NCI-H1436 (cell line): ENCODE results near the gene NUP210.

Experiments used
- DNase-seq: peaks from one replicate; lab custom pipeline; 2025; lab: John Stamatoyannopoulos, UW

The NUP210 gene

DNA sequence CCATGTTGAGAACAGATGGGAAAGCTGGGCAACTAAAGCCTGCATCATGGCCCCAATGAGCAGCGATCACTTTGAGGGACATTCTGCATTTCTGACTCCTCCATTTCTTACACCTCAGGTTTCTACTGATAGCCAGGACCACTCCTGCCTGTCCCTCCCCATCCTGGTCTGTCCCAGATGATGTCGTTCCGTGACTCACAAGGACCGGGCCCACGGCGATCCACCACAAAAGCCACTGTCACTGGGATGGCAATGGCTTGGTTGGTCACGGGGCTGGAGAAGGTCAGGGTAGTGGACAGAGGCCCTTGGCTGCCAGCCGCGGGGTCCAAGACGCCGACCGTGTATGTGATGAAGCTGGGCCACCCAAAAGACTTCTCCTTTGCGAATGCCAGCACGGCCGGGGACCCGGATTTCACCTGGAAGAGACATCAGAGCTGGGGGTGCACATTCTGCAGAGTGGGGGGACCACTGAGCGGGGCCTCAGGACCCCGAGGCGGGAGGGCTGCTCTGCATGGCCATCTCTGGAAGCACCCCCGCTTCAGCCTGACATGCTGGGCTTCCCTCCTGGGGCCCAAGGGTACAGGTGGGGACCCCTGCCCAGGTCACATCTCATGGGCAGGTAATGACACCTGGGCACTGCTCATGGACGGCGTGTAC, 100.4 kb downstream of the NUP210 start:
- no peak for DNase-seq

DNA sequence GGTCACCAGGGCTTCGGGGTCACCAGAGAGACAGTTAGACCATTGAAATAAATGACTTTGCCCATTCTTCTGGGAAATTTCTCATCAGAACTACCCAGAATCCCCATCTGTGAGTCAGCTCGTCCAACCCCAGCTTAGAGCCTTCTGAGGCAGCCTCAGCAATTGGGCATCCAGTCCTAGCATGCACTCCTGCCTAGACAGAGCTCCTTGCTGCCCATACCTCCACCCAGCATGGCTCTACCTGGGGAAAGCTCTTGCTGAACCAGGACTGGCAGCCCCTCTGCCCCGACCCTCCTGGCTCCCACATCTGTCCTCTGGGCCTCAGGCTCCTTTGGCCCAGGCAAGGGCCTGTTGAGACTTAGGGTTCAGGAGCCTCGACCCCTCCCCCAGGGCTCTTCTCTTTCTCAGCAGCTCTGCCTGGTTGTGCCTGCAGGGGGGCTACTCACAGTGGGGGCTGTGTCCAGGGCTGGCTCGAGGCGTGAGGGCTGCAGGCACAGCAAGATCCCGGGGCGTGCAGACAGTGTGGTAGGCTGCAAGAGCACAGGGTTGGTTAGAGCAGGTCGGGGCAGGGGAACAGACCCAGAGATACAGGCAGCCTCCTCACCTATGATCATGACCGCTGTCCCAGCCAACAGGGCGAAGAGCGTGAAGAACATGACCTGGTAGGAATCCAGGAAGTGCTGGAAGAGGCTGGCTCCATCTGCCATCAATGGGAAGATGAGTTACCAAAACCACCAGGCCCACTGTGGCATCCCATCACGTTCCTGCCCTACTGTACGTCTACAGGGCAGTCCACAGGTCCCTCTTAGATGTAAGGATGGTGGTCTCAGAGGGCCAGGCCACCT, 101.3 kb downstream of the NUP210 start:
- no peak for DNase-seq

DNA sequence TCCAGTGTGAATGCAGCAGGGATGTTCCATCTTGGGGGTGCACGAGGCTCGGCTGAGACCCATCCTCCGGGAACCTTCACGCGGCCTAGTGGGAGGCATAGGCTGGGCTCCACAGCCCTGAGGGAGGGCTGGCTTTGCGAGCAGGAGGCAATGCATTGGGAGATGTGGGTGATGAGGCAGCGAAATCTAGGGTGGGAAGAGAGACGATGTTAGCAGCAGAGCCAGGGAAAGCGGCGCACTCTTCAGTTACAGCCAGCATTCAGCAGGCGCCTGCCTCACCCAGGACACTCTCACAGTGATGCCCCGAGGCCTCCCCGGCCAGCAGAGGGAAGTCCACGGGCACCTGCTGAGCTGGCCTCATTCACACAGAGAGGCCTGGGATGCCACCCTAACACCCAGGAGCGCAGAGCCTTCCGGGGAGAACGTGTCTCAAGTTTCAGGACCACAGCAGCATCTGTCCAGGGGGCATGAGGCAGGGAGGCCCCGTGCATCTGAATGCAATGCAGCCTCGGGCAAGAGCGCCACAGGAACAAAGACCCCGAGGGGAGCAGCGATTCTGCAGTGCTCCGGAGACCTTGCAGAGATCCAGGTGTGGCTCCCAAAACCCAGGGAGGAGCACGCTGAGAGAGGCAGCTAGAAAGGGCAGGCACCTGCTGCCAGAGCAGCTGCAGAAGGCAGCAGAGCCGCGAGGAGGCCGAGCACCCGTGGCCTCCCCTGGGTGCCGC, 102.4 kb downstream of the NUP210 start:
- no peak for DNase-seq

DNA sequence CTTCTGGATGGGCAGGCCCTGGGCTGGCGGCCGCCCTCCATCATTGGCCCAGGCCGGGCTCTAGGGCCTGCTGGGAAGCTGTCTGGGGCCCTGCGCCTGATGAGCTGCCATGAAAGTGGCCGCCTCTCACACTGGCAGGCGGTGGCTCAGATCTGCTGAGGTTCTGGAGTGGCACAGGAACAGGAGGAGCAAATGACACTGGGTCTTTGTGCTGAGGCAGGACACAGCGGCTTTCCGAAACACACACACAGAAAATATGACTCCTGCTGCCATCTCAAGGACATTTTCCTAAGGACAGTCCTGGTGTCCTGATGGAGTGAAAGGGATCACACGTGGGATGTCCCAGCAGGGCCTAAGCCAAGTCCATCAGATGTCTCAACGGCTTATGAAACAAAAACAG, 103.5 kb downstream of the NUP210 start:
- DNase-seq, result no peak

DNA sequence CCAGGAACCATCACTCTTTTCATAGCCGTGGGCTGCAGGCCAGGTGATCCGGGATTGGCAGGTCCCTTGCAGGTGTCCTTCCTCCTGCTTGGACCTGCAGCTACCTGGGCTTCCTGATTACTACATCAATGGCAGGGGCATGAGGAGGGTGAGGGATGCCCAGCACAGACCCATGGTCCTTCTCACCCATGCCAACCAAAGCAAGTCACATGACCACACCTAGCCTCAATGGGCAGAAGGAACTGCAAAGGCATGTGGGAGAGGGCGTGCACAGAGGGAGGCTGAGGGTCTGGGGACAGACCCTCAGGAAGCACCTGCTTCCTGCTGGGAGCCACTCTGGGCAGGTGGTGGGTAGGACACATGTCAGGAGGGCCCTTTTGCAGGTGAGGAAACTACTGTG, 105.2 kb downstream of the NUP210 start:
- DNase-seq, result no peak

DNA sequence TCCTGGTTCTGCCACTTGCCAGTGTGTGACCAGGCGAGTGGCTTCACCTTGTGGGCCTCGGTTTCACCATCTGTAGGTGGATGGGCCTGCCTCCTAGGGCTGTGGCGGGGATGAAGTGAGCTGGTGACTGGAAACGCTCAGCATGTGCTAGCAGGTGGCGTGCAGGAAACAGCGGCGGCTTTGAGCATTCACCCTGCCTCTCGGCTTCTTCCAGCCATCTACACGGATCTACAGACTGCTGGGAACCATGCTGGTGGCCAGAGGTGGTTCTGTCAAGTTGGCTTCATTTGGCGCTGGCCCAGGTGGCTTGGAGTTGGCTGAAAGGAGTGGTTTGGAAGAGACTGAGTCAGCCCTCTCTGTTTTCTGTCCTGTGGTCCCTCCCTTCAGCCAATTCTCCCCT, 106.3 kb downstream of the NUP210 start:
- no peak for DNase-seq

DNA sequence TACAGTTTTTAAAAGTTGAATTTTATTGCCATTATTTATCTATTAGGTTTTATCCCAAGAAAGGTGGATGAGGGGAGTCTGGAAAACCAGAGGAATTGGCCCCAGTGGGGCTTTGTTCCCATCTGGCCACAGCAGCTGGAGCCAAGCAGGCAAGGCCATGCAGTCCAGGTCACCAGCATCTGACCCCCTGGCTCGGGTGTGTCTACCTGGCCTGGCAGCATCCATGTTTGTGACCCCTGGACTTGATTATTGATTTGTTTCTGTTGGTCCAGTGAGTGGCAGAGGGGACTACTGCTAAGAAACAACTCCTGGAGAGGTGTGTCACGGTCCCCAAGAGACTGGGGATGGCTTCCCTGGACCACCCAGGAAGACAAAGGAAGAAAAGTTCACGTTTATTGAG, 111.1 kb downstream of the NUP210 start:
- no peak for DNase-seq

DNA sequence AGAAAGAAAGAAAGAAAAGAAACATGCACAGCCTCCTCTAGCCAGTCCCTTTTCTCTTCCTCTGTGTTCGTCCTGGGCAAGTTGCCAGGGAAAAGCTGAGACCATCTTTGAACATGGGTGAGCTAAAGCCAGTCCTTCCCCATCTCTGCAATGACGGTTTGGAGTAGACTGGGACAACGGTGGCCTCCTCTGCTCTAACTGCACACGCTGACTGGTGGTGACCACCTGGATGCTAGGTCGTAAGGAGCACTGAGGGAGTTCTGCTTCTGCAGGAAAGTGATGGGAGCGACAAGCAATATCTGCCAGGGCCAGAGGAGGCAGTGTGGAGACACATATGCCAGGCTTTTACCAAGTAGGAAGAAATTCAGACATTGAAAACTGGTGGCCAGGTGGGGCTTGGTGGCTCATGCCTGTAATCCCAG, 111.7 kb downstream of the NUP210 start:
- DNase-seq, result no peak

DNA sequence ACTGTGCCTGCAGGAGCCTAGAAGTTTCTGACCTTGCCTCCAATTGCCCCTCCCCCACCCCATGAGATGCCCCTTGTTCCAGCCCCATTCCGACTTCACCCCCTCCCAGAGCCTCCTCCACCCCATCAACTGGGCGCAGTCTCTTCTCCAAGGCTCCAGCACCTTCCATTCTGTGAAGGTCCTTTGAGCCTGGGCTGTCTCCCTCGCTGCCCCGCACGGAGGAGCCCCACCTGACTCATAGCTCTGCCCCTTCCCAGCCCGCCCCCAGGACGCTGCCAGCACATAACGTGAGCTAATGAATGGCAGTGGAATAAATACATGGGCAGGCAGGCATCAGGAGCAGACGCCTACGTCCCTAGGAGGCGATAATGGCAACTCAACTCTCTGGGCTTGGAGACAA, 113.1 kb downstream of the NUP210 start:
- no peak for DNase-seq

DNA sequence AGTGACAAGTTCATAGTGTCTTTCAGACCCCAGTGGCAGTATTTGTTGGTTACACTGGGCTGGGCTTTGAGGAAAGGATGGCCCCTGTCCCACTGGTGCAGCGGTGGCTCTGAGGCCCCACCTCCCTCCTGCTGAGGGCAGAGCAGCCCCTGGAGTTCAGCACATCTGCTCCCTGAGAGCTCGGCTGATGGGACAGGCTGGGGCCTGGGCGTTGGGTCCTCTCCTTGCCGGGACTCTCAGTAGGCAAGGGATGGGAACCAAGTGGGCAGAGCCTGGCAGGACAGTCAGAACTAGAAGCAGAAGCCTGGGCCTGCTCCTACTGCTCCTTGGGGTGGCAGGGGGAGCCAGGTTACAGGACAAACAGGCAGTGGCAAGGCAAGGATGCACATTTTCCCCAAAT, 114.5 kb downstream of the NUP210 start:
- DNase-seq, result no peak

DNA sequence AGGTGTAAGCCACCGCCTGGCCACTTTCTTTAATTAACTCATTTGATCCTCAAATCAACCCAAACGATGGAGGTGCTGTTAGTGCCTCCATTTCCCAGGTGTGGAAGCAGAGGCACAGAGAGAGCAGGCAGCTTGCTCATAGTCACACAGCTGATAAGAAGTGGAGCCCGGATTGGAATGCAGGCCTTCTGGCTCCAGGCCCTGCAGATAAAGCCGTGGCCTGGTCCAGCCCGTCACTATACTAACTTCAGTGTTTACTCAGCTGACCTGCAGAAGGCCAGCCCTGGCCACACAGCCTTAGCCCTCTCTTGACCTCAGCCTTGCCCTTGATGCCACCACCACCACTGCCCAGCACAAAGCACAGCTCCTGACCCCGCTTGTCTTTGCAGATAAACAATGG, 116.7 kb downstream of the NUP210 start:
- no peak for DNase-seq

DNA sequence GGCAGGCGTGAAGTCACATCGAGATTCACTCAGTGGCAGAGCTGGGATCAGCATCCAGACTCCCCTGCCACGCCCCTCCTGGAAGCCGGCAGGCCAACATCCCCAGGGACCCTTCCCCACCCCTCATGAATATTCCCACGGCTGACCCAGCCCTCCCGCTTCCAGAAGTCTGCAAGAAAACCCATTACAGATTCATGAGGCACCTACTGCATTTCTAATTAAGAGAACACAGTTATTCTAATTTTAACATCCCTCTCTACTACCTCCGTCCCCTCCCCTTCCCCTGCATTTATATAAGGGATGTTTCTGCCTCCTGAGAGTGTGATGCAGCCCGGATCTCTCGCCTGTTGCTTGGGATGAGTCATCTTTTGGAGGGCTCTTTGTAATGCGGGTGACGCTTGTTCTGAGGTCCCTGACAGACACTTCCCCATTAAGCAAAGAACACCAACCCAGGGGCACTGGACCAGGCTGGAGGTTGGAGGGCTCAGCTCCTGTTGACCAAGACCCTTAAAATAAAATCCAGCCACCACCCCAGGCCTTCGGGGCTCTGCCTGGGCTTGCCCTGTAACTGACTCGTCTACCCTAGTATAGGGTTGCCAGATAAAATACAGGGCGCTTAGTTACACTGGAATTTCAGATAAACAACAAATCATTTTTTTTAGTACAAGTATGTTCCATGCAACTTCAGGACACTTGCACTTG, 118.7 kb downstream of the NUP210 start:
- DNase-seq, result no peak

DNA sequence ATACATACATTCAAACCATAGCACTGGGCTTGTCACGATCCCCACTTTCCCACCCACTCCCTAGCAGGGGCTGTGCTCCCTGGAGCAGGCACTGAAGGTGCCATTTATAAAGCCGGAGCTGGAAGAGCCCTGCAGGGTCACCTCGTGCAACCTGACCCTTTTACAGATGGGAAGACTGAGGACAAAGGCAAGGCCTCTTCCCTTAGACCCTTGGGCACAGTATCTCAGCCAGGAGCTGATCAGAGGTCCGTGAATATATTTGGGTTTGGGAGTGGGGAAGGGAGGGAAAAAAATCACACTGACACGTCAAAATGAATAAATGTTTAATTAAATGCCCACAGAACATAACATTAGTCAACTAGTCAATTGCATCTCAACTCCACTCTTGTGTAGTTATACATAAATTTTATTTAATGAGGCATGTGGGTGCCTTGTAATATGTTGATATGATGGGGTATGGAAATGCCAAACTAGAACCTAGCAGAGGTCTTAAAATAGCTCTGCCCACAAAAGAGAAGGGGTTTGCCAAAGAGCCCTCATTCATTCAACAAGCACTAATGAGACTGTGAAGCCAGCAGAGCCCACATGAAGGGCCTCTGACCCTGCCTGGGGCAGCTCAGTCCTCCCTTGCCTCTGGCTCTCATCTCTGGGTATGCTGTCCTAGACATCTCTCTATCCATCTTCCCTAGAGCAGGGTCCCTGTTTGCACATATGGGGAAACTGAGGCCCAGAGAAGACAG, 119.4 kb downstream of the NUP210 start:
- no peak for DNase-seq

DNA sequence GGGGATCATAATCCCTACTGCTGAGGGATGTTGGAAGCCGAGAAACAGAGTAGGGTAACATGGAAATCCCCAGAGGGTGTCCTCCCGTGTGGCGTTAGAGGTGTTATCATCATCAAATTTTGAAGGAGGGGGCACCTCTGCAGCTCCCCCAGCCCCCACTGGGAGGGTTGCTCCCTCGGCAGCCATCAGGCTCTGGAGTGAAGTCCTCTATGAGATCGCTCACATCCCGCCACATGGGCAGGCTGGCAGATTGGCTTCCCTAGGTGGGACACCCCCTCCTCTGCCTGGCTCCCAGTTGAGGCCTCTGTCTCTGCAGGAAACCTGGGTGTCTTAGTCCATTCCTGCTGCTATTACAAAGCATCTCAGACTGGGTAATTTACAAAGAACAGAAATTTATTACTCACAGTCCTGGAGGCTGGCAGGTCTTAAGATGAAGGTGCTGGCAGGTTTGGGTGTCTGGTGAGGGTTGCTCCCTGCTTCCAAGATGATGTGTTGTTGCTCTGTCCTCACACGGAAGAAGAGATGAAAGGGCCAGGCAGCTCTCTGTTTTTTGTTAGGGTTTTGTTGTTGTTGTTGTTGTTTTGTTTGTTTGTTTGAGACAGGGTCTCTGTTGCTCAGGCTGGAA, 120.5 kb downstream of the NUP210 start:
- DNase-seq, result no peak

DNA sequence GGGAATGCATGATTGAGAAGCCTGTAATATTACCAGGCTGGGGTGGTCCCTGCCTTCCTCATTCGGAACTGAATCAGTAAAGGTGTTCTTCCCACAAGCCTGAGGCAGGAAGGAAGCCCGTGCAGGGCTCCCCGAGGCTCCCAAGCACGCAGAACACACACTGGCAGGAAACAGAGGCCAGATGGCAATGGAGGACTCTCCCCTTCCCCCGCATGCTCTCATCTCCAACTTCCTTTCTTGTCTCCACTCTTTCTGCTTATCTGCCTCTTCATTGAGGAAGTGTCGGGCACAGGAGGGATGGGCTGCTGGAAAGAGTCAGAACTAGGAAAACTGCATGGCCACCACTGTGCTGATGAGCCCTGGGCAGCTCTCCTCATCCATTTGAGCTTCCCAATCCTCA, 123.5 kb downstream of the NUP210 start:
- no peak for DNase-seq

DNA sequence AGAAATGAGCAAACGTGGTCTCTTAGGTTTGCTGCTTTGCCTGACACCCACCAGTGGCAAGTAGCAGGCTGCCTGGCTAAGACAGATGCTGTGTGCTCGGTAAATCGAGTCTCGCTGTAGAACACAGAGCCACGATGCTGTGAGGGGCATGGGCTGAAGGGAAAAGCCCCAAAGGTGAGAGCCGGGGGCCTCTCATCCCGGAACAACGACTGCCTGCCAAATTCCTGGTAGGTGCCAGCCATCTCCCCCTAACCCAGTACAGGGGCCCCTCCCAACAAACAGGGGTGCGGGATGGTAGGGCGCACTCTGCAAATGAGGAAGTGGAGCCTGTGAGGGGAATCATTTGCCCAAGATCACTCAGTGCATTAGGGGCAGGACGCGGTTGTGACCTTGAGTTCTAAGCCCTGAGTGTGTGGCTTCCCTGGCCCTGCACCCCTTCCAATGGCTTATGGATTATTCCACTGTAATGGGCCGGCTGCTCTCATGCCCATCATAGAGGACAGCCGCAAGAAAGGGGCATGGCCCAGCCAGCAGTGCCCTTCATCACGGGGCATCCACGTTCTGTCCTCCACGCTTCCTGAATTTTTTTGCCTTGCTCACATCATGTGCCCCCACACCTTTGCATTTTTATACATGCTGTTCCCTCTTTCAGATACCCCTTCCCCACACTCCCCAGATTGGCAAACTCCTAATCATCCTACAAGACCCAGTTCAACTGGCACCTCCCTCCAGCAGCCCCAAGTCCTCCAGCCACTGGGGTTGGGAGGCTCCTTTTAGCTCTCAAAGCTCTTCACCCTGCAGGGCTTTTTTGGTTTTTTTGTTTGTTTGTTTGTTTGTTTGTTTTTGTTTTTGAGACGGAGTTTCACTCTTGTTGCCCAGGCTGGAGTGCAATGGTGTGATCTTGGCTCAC, 125.4 kb downstream of the NUP210 start:
- DNase-seq, result no peak

DNA sequence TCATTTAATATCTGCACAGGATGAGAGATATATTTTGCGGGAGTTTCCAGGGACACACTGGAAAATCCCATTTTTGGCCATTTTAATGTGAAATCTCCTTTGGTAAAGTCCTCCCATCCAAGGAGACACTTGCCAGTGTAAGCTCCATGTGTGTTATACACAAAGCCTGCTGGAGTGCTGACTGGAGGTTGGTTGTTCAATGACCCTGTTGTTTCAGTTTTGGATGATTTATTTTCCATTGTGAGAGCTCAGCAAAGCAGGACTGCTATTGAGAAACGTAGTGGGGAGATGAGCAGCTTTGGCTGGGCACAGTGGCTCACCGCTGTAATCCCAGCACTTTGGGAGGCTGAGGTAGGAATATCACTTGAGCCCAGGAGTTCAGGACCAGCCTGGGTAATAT, 127.7 kb downstream of the NUP210 start:
- DNase-seq, result no peak

DNA sequence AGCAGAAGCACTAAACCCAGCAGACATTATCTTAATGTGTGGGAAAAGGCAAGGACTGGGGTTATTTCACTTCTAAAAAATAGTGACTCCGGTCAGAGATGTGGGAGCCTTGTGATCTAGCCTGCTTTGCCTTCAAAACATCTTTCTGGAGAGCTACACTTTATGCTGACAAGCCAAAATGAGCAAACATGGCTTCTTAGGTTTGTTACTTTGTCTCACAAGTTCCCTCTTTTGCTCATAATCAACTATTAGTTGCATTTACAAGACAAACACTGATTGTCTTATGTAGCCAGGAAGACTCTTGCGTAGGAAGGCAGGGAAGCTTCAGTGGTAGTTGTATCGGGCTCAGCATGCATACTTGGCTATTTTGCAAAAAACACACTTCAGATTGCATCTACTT, 129.2 kb downstream of the NUP210 start:
- DNase-seq, result no peak

DNA sequence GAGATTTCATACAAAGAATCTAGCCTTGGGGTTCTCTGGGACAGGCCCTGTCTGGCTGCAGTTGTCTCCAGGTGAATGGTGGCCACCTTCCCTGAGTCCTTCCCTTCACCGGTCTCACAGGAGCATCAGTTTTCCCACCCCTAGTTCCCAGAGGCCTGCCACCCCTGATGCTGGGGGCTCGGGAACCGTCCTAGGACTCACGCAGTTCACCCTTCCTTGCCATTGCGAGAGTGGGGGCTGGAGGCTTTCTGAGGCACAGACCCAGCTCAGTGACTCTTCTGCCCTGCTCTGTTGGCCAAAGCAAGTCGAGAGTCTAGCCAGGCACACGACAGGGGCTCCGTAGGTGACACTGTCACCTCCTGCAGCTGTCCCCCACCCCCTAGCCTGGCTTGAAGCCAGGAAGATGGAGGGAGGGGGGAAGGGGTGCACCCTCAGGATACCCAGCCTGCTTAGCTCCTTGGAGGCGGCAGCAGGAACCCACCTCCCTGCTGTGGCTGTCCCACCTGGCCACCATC, 130.3 kb downstream of the NUP210 start:
- no peak for DNase-seq
